NB4 (cell line): ENCODE measurements around the gene RPL23.
"Not testable (repeated sequence)": the region's sequence is repeated elsewhere in the genome, so short reads cannot be mapped to it uniquely, and the experiment has no call there.

Experiments
- DNase-seq: peaks from one replicate; pipeline ENCODE4 v3.0.0; 2010; ENCODE audit warnings: low read depth
- H3K4me3 ChIP-seq: one replicate; pipeline ENCODE4 v1.5.1; 2011; ENCODE audit warnings: mild to moderate bottlenecking, low read depth, low read length, moderate library complexity
- CTCF ChIP-seq: IDR thresholded peaks from one replicate; pipeline ENCODE4 v1.5.1; 2012; ENCODE audit warnings: low read depth, low read length
- MAX ChIP-seq: IDR thresholded peaks from 2 replicates; pipeline ENCODE4 v1.6.1; 2011; ENCODE audit warnings: low read depth, low read length
- MYC ChIP-seq: IDR thresholded peaks from 2 replicates; pipeline ENCODE4 v1.6.1; 2011; ENCODE audit warnings: low read depth, low read length
- POLR2A ChIP-seq: IDR thresholded peaks from 2 replicates; pipeline ENCODE4 v1.6.1; 2011; ENCODE audit warnings: mild to moderate bottlenecking; ENCODE audit not compliant: insufficient read length; ENCODE audit errors: extremely low read depth

The RPL23 gene

GRCh38 chr17:38867179-38867967 lies 13.9 kb upstream of the RPL23 start:
- DNase-seq = peak; percentile 78
- TF ChIP-seq MAX (no peak), POLR2A (no peak), MYC (0 out of 2 replicates have a peak, but pooled peaks have one; percentile 14), CTCF (peak; percentile 3)
- peak overlapping the region; percentile 72 for H3K4me3 ChIP-seq

GRCh38 chr17:38864636-38865398 lies 11.3 kb upstream of the RPL23 start:
- no peak for DNase-seq

GRCh38 chr17:38861399-38861843 lies 7.9 kb upstream of the RPL23 start:
- TF ChIP-seq MYC (no peak), POLR2A (no peak), CTCF (no peak), MAX (no peak)
- H3K4me3 ChIP-seq = no peak overlapping the region
- peak; percentile 83 for DNase-seq

More at GRCh38 chr17:38864636-38865398, 11.3 kb upstream of the RPL23 start:
- H3K4me3 ChIP-seq = no peak overlapping the region
- TF ChIP-seq MAX (no peak), POLR2A (no peak), MYC (no peak), CTCF (no peak)

- no peak for DNase-seq
- no peak overlapping the region for H3K4me3 ChIP-seq
- TF ChIP-seq CTCF = no peak
These were observed 3.8 kb upstream of the RPL23 start for GRCh38 chr17:38857271-38857670.

- not testable (repeated sequence) for DNase-seq, H3K4me3 ChIP-seq
These were observed 1.7 kb upstream of the RPL23 start for GRCh38 chr17:38855101-38855714.

GRCh38 chr17:38852771-38853291 lies 690 bp downstream of the RPL23 start:
- peak overlapping the region; percentile 100 for H3K4me3 ChIP-seq
- TF ChIP-seq CTCF (no peak), MAX (peak; percentile 25; the same call in 1 of the 2 replicates), MYC (no peak; the same call in 1 of the 2 replicates), POLR2A (no peak)
- DNase-seq = peak; percentile 47
